Stimulated activated CD8-positive, alpha-beta memory T cell treated with anti-CD3 and anti-CD28 coated beads, Interleukin-12 subunit alpha, Interleukin-12 subunit beta, amount 100 ng/mL, for 24 hours (primary cell): ENCODE results near the gene OVCH1.

Experiments
- DNase-seq: peaks from one replicate; pipeline ENCODE4 v3.0.0-alpha.2; 2020; ENCODE audit errors: extremely low read depth

The OVCH1 gene

GRCh38 chr12:29497588-29497987 lies at the start of gene OVCH1:
Gene OVCH1, minus strand, starts transcription at chr12:29497686. Its CDS starts 0 bp downstream, at chr12:29497686.
- no peak for DNase-seq

DNA sequence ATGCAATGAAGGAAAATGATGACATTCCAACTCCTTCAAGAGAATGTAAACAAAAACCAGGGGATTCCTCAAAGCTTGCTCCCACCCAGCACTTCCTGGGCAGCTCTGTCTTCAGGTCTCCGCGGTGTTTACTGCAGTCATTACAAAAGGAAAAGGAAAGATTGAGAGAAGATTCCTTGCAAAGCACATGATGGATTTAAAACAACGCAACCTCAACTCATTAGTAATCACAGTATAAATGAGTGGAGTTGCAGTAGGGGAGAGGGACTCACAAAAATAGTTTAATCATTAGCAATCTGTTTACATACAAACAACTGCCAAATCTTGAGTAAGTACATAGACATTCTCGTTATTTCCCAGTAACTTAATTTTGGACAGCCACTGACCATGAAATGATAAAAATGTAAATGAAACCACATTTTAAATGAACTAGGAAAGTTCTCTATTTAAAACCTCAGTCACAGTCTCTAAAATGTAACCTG lies 49.7 kb upstream of the OVCH1 start:
- no peak for DNase-seq

DNA sequence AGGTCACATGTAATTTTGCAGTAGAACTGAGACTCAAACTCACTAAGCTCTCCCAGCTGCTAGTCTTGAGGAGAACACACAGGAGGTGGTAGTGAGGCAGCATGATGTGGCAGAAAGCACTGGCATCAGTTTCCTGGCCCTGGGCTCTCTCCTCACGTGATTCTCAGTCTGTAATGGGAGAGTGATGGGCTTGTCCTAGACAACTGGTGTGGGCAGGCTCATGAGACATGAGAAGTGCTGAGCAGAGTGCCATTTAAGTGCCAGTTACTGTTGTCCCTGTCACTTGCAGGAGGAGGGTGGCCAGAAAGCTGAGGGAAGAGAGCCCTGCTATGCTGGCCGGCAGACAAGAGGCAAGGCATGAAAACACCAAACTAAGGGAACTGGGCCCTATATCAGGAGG lies 48.5 kb upstream of the OVCH1 start:
- no peak for DNase-seq

DNA sequence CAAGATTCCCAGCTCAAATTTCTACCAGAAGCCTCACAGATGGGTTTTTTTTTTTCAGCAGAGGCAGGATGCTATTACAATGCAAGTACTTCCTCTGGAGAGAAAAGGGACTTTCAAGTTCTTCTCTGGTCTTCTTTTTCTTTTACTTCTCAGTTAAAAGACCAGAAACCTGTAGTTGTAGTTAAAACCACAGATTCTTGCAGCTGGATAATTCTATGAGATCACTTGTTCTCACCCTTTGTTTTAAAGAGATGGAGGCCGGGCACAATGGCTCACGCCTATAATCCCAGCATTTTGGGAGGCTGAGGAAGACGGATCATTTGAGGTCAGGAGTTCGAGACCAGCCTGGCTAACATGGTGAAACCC lies 47.6 kb upstream of the OVCH1 start:
- DNase-seq = no peak

GRCh38 chr12:29544428-29545101 lies 47.1 kb upstream of the OVCH1 start:
- no peak for DNase-seq

- DNase-seq = no peak
Measured at GRCh38 chr12:29543036-29543435, 45.5 kb upstream of the OVCH1 start.

GRCh38 chr12:29537298-29537697 lies 39.8 kb upstream of the OVCH1 start:
- DNase-seq = no peak

DNA sequence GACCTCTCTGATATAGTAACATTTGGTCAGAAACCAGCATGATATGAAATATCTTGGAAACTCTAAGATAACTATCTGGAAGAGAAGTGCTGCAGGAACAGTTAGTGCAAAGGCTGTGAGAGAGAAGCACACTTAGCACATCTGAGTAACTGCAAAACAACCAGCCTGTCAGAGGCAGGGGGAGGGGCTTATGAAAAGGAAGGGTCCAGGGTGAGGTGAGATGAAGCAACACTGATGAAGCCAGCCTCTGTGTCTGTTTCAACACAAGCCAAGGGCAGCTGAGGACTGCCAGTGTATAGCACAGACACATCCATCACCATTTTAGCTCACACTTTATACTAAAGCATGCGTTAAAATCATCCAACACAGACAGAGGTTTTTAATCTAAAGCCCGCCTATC lies 37.4 kb upstream of the OVCH1 start:
- DNase-seq = no peak

DNA sequence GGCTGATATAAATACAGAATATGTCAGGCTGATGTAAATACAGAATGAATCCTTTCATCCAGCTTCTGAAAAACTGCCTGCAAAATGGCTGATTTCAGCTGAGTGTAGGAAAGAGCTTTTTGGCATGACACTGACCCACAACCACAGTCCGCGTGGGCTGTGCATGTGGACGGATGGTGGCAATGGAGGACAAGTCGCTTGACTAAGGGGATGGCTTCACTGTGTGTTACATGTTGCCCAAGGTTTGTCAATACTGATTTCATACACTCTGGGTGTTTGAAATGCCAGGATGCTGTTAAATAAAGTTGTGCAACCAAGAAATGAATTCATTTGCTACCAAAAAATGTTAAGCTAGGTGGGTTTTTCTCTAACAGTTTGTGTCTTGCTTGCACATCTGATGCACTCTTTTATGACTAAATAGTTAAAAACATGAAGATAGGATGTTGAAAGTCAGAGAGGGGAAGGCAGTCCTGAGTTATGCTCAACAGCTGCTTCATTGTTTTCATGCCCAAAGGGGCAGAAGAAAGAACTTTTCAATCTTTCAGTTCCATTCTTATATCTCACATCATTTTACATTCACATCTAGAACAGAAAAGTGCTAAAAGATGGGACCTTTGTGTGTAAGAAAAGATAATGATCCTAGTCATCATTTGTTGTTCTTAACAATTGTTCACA lies 36.5 kb upstream of the OVCH1 start:
- no peak for DNase-seq

DNA sequence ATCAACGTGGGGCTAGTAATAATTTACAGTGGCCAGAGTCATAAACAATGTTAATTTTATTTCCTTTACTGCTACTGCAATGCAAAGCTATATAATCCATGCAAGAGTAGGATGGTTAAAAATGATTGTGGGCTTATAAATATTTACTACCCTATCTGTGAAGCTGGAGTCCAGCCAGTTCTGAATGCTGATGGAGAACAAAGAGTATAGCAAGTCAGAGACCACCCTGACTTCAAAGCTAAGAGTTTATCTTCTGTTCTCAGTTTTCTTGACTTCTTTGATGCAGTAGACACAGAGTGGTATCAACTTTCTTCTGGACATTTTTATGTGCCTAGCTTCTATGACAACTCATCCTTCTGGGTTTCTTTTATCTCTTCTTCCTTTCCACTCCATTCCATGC lies 34.0 kb upstream of the OVCH1 start:
- no peak for DNase-seq

GRCh38 chr12:29530436-29530835 lies 33.0 kb upstream of the OVCH1 start:
- no peak for DNase-seq

DNA sequence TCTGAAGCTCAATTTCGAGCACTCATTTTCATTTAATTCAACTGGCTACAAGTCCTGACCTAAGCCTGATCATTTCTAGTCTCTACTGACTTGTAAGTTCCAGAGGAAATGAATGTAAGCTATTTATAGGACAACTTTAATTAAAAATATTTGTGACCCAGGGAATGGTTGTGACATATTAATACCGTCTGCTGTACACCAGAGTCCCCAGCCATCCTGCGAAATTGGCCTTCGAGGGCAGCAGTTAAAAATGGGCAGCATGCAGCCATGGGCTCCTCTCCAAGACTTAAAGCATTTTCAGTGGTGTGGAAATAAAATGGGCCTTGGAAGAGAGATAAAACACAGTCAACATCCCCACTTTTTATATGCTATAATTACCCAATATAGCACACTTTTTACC lies 30.7 kb upstream of the OVCH1 start:
- no peak for DNase-seq

DNA sequence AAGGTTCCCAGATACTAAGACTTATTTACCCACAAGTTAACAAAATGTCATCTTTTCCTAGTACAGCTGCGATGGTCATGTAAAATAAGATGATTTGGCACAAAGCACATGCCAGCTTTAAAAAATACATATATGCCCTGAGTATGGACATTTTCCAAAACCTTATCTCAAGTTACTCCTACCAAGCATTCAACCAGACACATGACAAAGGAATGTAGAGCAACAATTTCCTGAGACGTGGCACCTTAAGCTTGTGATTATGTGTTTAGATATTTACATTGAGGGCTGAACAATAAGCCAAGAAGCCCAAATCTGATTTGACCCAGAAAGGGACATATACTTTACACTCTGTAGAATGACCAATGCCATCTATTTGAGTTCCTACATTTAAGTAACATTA lies 24.5 kb upstream of the OVCH1 start:
- no peak for DNase-seq

- DNase-seq = no peak
Measured at GRCh38 chr12:29519585-29520182, 22.2 kb upstream of the OVCH1 start.

DNA sequence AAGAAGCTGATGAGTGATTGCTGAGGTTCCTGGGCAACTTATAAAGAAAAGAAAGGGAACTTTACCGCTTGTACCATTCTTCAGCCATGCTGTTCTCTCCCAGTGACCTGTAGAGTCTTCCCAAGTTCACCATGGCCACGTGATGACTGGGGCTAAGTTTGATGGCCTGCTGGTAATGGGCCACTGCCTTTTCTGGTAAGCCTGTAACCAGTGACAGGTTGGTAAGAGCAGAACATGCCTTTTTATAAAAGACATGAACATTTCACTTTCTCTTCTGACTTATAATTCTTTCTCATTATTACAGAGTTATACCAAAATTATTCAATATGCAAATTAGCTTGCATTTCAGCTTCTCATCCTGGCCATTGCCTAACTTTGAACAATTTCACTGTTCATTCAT lies 20.9 kb upstream of the OVCH1 start:
- no peak for DNase-seq

GRCh38 chr12:29517264-29517663 lies 19.8 kb upstream of the OVCH1 start:
- no peak for DNase-seq

DNA sequence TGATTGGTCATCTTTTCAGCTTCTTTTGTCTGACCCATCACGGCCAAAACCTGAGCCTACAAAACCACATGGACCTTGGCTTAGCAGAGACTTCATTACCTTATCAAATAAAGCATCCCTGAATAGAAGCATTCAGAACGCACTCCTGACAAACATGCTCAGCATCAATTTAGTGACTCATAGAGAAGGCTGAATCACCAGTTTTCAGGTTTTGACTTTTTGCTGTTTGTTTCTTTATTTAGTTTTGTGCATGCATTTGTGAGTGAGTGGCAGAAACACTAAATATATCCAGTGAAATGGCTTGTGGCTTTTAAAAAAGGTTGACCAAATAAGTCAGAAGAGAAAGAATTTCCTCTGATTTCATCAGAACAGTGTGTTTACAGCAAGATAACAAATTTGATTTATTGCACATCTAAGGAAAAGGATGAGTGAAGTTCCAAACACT lies 19.0 kb upstream of the OVCH1 start:
- no peak for DNase-seq

DNA sequence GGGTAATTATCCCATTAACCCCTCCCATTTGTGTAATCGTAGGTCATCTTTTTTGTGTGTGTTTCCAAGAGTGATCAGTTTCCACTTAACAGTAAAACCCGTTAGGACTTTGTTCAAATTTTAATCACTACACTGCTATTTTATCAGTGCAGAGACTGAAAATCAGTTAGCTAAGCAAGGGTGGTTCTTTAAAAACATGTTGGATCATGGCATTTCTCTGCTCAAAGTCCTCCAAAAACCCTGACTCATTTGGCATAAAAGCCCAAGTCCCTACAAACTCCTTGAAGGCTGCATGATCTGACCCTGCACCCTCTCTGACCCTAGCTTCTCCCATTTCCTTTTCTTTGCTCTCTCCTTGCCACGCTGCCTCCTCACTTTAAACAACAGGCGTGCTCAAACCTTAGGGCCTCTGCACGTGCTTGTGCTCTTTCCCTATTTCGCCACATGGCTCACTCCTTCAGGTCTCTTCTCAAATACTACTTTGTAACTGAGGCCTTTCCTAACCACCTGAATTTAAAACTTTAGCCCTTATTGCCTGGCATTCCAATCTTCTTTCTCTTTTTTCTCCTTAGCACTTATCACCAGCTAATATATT lies 13.2 kb upstream of the OVCH1 start:
- no peak for DNase-seq

DNA sequence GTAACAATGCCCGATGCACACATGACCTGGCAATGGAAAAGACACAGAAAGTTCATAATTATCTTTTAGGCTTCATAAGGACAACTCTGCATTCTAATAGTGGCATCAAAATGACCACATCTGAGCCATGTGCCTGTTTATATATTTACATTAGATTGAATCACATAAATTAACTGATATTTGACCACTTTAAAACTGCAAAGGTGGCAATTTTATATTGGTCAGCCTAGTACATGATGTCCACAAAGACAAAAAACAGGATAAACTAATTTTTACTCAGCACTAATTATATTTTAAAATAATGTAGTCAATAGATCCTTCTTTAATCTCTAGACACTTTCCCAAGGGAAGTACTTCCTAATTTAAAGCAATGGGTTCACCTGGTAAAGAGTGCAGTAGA lies 12.0 kb upstream of the OVCH1 start:
- DNase-seq = no peak

DNA sequence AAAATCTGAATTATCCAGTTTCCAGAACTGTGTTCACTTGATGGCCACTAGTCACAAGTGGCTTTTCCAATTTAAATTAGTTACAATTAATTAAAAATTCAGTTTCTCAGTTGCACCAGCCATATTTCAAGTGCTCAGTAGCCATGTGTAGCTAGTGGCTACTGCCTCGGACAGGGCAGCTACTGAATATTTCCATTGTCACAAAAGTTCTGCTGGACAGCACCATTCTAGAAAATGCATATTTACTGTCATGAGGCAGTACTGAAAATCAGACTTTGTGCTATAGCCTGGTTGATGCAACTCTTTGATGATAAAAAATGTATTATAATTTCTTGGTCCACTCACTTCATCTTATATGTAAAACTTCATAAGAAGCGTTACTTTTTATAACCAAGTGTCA lies 11.5 kb upstream of the OVCH1 start:
- DNase-seq = no peak

DNA sequence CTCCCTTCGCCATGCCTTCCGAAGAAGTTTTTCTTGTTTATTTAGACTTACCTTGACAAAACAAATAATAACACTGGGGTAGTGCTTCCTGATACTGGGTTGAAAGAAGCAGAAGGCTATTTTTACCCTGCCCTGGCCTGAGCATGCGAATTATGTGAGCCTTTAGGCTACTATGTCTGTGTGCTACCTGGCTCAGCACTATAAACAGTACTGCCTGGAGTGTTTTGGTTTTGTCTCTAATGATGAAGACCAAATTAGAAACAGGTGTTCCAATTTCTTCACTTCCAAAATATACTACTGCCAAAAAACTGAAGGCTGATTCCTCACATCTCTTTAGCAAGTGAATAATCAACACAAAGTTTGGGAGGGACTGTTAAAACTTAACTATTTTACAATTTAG lies 7.6 kb upstream of the OVCH1 start:
- DNase-seq = no peak

DNA sequence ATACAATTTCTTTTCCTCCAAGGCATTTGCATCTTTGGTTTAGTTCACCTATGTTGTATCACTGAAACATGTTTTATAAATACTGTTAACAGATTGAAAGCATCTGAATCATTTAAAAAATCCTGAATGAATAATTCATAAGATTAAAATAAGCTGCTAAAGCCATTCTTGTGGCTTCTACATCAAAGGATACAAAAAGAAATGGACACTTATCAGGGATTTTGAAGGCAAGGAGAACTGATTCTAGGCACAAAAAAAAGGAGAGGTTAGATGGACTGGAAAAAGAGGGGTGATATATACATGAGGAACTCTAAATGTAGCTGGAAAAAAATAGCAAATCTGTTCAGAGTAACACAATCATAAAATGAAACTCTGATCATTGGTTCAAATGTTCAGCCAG lies 5.8 kb upstream of the OVCH1 start:
- DNase-seq = no peak

GRCh38 chr12:29499235-29499634 lies 1.7 kb upstream of the OVCH1 start:
- DNase-seq = no peak
